Right cardiac atrium (tissue), 5 donors: ENCODE data around the gene LDHD. TPM values are rescaled to one million over a fixed set of nuclear protein-coding genes. Genes with fewer than 3 reads are reported as not detected.
A peak's percentile ranks its signal among the peaks of the same experiment; 100 is the strongest.

Source experiments
- ATAC-seq, 2 donors: fragments of 200-7000 bp; cut with Tn5 transposase; one replicate each; pipeline versions ENCODE4 v1.8.0 to v1.9.1; 2020; ENCODE audit warnings: moderate library complexity in 2 of 2, mild to moderate bottlenecking in 1 of 2
- DNase-seq, 3 donors: peaks; one replicate each; pipeline ENCODE4 v3.0.0-alpha.2; 2020
- H3K27ac ChIP-seq: one replicate; pipeline ENCODE4 v1.5.1; 2013; ENCODE audit warnings: mild to moderate bottlenecking, low read length, control low read depth, moderate library complexity
- H3K27me3 ChIP-seq: one replicate; pipeline ENCODE4 v1.6.1; 2013; ENCODE audit not compliant: control insufficient read depth, insufficient read depth
- H3K4me1 ChIP-seq: one replicate; pipeline ENCODE4 v1.6.1; 2013; ENCODE audit warnings: low read length; ENCODE audit not compliant: control insufficient read depth, insufficient read depth
- H3K4me3 ChIP-seq: one replicate; pipeline ENCODE4 v1.5.1; 2013; ENCODE audit warnings: low read length, control low read depth
- H3K9me3 ChIP-seq: one replicate; pipeline ENCODE4 v1.6.1; 2013; ENCODE audit warnings: low read length; ENCODE audit not compliant: control insufficient read depth
- WGBS: extraction: QIAGEN DNeasy Blood & Tissue Kit; methylation state at CpG from one replicate; pipeline ENCODE4 v1.1.7; 2013; 5-methylcytosine and 5-hydroxymethylcytosine counted together
- intact Hi-C, 4 donors: fragments of 100-400 bp; cut with DNase I; formaldehyde crosslinking; loops; one replicate each; pipeline versions ENCODE4 v1.11.0 to v1.14.0; 2022 to 2023
- polyA plus RNA-seq: library from polyadenylated mRNA; stranded (reverse); fragments of 200-250 nt; gene quantifications from one replicate; pipeline ENCODE4 v1.2.3, GENCODE V29; 2013
- total RNA-seq, 4 donors: library from RNA; stranded (reverse); fragmentation: NEBNext Ultra II Directional; extraction: Animal tissue kit (Norgen Biotek cat#: 25700); gene quantifications; one replicate each; pipeline ENCODE4 v1.2.1, GENCODE V29; 2021
- donor health status: healthy with polysubstance abuse.
- donor health status: DM: no; HTN: yes; CAD: no.
- donor health status: DM: no; HTN: no; CAD: no.
- donor health status: DM: no; HTN: yes; CAD: no; lungs with severe emphysema.
- donor health status: DM: yes; HTN: yes; CAD: no.

LDHD gene
- total and polyA plus RNA-seq, 5 donors = 28.2 to 56.5 (median 43.5) TPM

DNA sequence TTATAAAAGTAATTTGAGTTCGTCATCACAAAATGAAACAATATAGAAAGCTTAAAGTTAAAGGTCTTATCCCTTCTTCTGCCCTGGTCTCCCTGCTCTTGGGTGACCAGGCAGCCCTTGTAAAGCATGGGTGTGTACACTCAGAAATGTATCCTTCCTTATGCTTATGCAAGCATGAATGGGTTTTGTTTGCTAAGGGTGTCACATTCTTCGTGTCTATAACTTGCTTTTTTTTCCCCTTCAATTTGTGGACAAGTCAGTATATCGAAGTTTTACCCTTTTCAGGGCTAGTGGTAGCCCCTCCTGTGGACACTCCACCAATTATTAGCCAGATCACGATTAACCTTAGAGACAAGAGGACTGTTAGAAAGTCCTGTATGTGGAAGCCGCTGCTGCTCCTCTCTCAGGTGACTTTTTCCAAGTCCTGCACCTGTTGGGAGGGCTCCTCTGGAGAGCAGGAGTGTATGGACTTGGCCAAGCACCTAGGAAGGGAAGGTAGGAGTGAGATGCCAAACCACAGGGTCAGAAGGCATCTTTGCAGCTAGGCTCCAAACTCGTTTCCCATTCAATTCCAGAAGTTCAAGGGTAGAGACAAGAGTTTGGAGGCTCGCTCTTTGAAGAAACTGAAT lies 50.9 kb downstream of the LDHD start:
- H3K4me3 ChIP-seq = no peak overlapping the region
- DNase-seq = no peak
- no peak overlapping the region for H3K27ac ChIP-seq
- ATAC-seq = no peak
- peaks cover 11% of the 10 kb centered on the region for H3K4me1 ChIP-seq
- no peaks in the 10 kb centered on the region for H3K9me3 ChIP-seq
- no peaks in the 10 kb centered on the region for H3K27me3 ChIP-seq
- WGBS = 89% methylated on average over 7 of the region's 7 CpGs
- intact Hi-C loops = no loop called here

DNA sequence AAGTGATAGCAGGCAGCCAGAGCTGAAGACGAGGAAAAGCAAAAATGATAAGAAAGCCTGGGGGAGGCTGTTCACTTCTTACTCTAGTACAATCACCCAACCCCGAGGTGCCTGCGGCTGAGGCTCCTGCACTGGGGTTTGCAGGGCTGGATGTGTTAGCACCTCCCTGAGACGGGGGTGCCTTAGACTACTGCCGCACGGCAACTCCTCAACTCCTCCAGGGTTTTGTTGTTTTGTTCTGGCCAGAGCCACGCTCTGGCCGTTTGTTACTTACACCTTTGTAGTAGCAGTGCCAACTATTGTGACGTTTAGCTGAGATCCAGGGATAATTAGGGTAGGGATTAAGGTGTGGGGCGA lies 51.5 kb downstream of the LDHD start:
- Histone ChIP-seq H3K27me3 (no peaks in the 10 kb centered on the region), H3K4me3 (no peak overlapping the region), H3K4me1 (peaks cover 11% of the 10 kb centered on the region), H3K9me3 (no peaks in the 10 kb centered on the region), H3K27ac (no peak overlapping the region)
- intact Hi-C loops = no loop called here
- ATAC-seq (no peak), DNase-seq (no peak)
- 73% methylated on average over 10 of the region's 10 CpGs for WGBS

DNA sequence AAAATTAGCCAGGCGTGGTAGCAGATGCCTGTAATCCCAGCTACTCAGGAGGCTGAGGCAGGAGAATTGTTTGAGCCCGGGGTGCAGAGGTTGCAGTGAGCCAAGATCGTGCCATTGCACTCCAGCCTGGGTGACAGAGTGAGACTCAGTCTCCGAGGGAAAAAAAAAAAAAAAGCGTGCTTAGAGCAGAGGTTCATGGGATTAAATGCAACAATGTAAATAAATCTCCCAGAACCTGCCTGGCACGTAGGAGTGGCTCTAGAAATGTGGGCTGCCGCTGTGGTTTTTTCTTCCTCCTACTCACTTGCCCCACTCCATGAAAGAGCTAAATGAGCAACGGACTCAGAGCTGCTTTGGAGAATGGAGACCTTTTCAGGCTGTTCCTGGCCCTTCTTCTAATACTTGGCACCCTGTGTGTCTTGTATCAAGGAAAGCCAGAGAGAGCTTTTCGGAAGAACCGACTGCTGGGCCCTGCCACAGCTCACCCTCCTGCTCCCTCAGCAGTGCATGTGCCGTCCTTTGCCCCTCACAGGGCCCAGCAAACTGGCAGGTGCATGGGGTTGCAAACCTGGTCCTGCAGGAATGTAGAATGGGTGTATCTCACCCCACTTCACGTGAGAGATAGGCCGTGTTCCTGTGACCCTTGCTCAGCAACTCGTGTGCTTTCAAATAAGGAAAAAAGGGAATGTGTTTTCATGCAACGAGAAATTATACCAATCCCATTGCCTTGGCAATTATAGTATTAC lies 52.0 kb downstream of the LDHD start:
- Histone ChIP-seq H3K4me1 (peaks cover 11% of the 10 kb centered on the region), H3K9me3 (no peaks in the 10 kb centered on the region), H3K27me3 (no peaks in the 10 kb centered on the region), H3K4me3 (no peak overlapping the region), H3K27ac (no peak overlapping the region)
- intact Hi-C loops = no loop called here
- ATAC-seq (no peak), DNase-seq (no peak)
- 86% methylated on average over 15 of the region's 15 CpGs for WGBS

DNA sequence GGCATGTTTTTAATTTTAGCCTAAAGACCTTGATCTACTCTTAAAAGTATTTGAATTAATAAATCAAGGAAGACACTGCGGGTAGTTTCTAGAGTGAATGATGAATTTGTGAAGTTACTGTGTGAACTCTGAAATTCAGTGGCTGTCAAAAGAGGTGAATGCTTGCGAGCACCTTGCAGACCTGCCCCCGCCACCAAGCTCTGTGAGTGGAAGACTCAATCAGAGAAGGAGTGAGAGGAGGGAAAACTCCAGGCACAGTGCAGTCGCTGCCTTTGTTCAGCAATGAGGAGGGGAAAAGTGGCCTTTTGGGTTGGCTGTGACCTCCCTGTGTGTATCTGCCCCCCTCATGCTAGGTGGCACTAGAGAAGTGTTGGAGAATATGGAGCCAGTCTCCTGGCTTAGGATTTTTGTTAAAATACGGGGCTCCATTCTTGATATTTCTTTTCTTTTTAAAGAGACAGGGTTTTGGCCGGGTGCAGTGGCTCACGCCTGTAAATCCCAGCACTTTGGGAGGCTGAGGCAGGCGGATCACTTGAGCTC lies 53.0 kb downstream of the LDHD start:
- WGBS = 92% methylated on average over 8 of the region's 8 CpGs
- intact Hi-C loops = no loop called here
- ATAC-seq = no peak
- Histone ChIP-seq H3K27ac (no peak overlapping the region), H3K27me3 (no peaks in the 10 kb centered on the region), H3K9me3 (no peaks in the 10 kb centered on the region), H3K4me1 (peaks cover 11% of the 10 kb centered on the region), H3K4me3 (no peak overlapping the region)
- no peak for DNase-seq

DNA sequence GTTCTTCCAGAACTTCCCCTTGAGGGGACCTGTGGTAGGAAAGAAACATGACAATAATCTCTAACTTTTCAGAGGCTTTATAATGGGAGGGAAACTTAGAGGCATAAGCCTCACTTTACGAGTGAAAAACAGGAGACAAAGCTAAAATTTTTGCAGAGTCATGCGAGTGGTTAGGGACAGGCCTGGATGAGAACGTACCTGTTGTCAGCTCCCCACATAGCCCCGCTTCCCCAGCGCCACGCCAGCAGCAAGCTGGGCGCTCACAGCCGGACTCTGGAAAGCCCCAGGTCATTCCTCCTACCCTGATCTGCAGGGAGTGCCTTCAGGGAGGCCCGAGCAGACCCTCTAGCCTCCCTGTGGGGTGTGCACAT lies 53.6 kb downstream of the LDHD start:
- Histone ChIP-seq H3K9me3 (no peaks in the 10 kb centered on the region), H3K4me3 (no peak overlapping the region), H3K4me1 (peaks cover 11% of the 10 kb centered on the region), H3K27ac (no peak overlapping the region), H3K27me3 (no peaks in the 10 kb centered on the region)
- DNase-seq (no peak), ATAC-seq (no peak)
- 86% methylated on average over 9 of the region's 9 CpGs for WGBS
- intact Hi-C loops = no loop called here

DNA sequence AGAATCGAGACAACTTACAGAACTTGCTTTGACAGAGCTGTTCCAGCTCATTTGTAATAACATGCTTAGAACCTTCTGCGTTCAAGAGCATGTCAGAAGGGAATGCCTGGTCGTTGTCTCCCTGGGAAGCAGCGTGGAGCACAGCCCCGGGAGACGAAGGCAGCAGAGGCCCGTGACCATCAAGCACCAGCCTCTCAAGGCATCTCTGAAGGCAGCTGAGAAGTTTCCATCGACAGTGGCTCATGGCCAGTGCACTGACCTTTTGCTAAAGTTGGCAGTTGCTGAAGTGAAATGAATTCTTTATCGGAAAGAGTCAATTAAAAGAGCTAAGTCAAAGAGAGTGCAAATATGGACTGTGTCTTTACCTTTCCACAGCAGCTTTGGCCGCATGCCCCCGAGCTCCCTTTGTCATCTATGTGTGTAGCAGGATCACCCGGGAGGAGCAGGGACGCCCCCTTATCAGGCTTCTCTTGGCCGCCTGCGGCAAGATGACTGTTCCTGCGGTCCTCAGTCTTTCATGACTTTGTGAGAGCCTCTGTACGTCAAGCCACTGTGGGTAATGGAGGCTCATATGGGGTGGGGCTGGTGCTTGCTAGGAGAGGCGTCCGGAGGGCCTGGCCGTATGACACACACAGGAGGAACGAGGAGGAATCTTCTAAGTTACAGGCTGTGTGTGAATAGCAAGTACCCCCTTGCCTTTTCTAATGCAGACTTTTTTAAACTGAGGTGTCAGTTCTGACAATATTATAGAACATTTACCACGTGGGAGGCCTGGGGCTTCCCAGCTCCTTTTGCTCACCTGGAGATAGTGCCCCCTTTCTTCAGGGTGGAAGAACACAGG lies 54.2 kb downstream of the LDHD start:
- intact Hi-C loops = no loop called here
- H3K9me3 ChIP-seq = no peaks in the 10 kb centered on the region
- H3K4me1 ChIP-seq = peaks cover 11% of the 10 kb centered on the region
- WGBS = 50% methylated on average over 22 of the region's 22 CpGs
- ATAC-seq (peak; percentile 76 to 93), DNase-seq (peak; percentile 88 to 89 (median 88))
- H3K4me3 ChIP-seq = no peak overlapping the region
- no peaks in the 10 kb centered on the region for H3K27me3 ChIP-seq
- peak overlapping the region; percentile 77 for H3K27ac ChIP-seq

Other genes starting within 250 kb of the LDHD start
- gene WDR59, start 131.7 kb downstream of the LDHD start, total RNA-seq = 10 to 100 TPM; 35.0 to 62.3 (median 47.2) TPM
- 17.4 TPM for gene WDR59, start 131.7 kb downstream of the LDHD start, polyA plus RNA-seq
- gene ZNRF1, start 117.8 kb downstream of the LDHD start, total RNA-seq = 10 to 100 TPM; 10.8 to 19.6 (median 13.7) TPM
- 10.7 TPM for gene ZNRF1, start 117.8 kb downstream of the LDHD start, polyA plus RNA-seq
- gene ZFP1, start 31.7 kb upstream of the LDHD start, total RNA-seq = 10 to 100 TPM in 1 of 4 donors, 1 to 10 TPM in 3; 6.4 to 11.2 (median 9.1) TPM
- 3.8 TPM for gene ZFP1, start 31.7 kb upstream of the LDHD start, polyA plus RNA-seq
- gene CTRB2, start 90.4 kb upstream of the LDHD start, total RNA-seq = 1 to 10 TPM in 1 of 4 donors, not detected in 3; 2.9 TPM
- gene CTRB2, start 90.4 kb upstream of the LDHD start, polyA plus RNA-seq = 0.14 TPM
- under 1 TPM in 1 of 4 donors, not detected in 3; 0.62 TPM for gene CTRB1, start 102.2 kb upstream of the LDHD start, total RNA-seq
- gene CTRB1, start 102.2 kb upstream of the LDHD start, polyA plus RNA-seq = 0.27 TPM
- 10 to 100 TPM; 58.1 to 68.8 (median 68.0) TPM for gene BCAR1, start 134.8 kb upstream of the LDHD start, total RNA-seq
- gene BCAR1, start 134.8 kb upstream of the LDHD start, polyA plus RNA-seq = 53.1 TPM